ENCODE measurements around the gene KAZN.

The KAZN gene

DNA sequence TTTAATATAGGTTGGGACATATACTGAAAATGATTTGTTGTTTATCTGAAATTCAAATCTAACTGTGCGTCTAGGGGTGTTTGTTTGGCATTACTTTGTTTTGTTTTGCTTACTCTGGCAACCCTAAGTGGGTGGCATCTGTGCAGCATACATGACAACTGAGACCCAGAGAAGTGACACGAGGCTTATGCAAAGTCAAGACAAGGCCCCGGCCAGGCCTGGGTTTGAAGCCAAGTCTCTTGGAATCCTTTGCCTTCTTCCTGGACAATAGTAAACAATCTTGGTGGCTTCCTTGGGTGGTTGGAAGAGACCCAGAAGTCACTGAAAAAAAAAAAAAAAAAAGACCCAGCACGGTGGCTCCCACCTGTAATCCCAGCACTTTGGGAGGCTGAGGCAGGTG is 357.5 kb downstream of the KAZN start (continued):
- no peak for TF ChIP-seq ZIC2 (tag by site-specific recombination; IDR thresholded peaks at IDR 0.05)
- TF ChIP-seq, protein P1, sequence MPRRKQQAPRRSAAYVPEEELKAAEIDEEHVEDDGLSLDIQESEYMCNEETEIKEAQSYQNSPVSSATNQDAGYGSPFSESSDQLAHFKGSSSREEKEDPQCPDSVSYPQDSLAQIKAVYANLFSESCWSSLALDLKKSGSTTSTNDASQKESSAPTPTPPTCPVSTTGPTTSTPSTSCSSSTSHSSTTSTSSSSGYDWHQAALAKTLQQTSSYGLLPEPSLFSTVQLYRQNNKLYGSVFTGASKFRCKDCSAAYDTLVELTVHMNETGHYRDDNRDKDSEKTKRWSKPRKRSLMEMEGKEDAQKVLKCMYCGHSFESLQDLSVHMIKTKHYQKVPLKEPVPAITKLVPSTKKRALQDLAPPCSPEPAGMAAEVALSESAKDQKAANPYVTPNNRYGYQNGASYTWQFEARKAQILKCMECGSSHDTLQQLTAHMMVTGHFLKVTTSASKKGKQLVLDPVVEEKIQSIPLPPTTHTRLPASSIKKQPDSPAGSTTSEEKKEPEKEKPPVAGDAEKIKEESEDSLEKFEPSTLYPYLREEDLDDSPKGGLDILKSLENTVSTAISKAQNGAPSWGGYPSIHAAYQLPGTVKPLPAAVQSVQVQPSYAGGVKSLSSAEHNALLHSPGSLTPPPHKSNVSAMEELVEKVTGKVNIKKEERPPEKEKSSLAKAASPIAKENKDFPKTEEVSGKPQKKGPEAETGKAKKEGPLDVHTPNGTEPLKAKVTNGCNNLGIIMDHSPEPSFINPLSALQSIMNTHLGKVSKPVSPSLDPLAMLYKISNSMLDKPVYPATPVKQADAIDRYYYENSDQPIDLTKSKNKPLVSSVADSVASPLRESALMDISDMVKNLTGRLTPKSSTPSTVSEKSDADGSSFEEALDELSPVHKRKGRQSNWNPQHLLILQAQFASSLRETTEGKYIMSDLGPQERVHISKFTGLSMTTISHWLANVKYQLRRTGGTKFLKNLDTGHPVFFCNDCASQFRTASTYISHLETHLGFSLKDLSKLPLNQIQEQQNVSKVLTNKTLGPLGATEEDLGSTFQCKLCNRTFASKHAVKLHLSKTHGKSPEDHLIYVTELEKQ (tag by site-specific recombination; IDR thresholded peaks at IDR 0.05; ENCODE audit: borderline replicate concordance): no peak

DNA sequence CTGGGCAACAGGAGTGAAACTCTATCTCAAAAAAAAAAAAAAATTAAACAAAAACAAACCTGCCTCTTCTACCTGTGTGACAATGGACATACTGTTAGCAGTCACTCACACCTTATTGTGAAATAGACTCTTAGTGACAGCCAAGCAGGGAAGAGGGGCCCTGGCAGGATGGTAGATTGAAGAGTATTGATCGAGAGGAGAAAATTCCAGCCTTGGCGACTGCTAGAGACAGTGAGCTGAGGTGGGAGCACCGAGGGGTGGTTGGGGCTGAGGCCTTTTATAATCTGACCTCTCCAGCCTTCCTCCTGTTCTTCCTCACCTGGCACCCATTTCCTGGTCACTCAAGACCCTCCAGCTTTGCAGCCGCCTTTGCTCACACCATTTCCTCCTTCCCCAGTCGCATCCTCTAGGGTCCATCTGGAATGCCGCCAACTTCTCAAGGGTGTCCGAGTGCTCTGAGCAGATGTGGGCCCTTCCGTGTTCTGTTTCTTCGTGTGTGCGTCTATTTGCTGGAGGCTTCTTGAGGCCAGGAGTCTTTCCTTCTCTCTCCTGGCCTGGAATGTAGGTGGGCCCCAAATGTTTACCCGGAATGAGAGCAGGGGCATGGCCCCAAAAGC is 358.2 kb downstream of the KAZN start:
- Histone ChIP-seq H3K9me3 (ENCODE audit: control insufficient read depth, insufficient read depth, low read depth, low read length) (no peaks in the 10 kb centered on the region), H3K27ac (ENCODE audit: extremely low read depth, low read depth, low read length) (no peak overlapping the region), H3K36me3 (ENCODE audit: control insufficient read depth in 2 of 2, insufficient read depth in 1 of 2, low read length in 2 of 2) (peaks cover 0 to 39% of the 10 kb centered on the region in 2 experiments; a peak in 1 of 3 replicates), H3K4me1 (ENCODE audit: control insufficient read depth, insufficient read depth, low read length) (no peaks in the 10 kb centered on the region), H3K4me3 (ENCODE audit: low read depth, low read length) (no peak overlapping the region)
- ChIA-PET CTCF (interaction anchor here (0.5 kb wide), 1 partner anchor 9 kb away, joined by 3 read pairs; no protein-coding TSS in a partner anchor), POLR2A (interaction anchor here (0.6 kb wide), 1 partner anchor 203 kb away, joined by 3 read pairs; no protein-coding TSS in a partner anchor)
- TF ChIP-seq ZNF248 (tag by site-specific recombination; IDR thresholded peaks at IDR 0.05) (no peak), EGR2 (tag by site-specific recombination; IDR thresholded peaks at IDR 0.05; ENCODE audit: low read depth) (no peak), ZNF146 (tag by site-specific recombination; IDR thresholded peaks at IDR 0.05) (no peak), FEZF1 (tag by site-specific recombination; IDR thresholded peaks at IDR 0.05) (no peak), ZNF311 (tag by site-specific recombination; IDR thresholded peaks at IDR 0.05; ENCODE audit: borderline replicate concordance) (no peak), ZBTB17 (tag by site-specific recombination; IDR thresholded peaks at IDR 0.05) (no peak), ZNF514 (tag by site-specific recombination; IDR thresholded peaks at IDR 0.05) (no peak), RBAK (tag by site-specific recombination; IDR thresholded peaks at IDR 0.05) (no peak), ZNF707 (tag by site-specific recombination; IDR thresholded peaks at IDR 0.05) (no peak), MZF1 (tag by site-specific recombination; IDR thresholded peaks at IDR 0.05; ENCODE audit: borderline replicate concordance) (no peak), ZNF48 (tag by site-specific recombination; IDR thresholded peaks at IDR 0.05) (no peak), ZBTB7A (tag by site-specific recombination; IDR thresholded peaks at IDR 0.05; ENCODE audit: low read depth) (no peak)
- TF ChIP-seq, protein P2, sequence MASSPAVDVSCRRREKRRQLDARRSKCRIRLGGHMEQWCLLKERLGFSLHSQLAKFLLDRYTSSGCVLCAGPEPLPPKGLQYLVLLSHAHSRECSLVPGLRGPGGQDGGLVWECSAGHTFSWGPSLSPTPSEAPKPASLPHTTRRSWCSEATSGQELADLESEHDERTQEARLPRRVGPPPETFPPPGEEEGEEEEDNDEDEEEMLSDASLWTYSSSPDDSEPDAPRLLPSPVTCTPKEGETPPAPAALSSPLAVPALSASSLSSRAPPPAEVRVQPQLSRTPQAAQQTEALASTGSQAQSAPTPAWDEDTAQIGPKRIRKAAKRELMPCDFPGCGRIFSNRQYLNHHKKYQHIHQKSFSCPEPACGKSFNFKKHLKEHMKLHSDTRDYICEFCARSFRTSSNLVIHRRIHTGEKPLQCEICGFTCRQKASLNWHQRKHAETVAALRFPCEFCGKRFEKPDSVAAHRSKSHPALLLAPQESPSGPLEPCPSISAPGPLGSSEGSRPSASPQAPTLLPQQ (tag by site-specific recombination; IDR thresholded peaks at IDR 0.05): no peak
- TF ChIP-seq, protein P3, sequence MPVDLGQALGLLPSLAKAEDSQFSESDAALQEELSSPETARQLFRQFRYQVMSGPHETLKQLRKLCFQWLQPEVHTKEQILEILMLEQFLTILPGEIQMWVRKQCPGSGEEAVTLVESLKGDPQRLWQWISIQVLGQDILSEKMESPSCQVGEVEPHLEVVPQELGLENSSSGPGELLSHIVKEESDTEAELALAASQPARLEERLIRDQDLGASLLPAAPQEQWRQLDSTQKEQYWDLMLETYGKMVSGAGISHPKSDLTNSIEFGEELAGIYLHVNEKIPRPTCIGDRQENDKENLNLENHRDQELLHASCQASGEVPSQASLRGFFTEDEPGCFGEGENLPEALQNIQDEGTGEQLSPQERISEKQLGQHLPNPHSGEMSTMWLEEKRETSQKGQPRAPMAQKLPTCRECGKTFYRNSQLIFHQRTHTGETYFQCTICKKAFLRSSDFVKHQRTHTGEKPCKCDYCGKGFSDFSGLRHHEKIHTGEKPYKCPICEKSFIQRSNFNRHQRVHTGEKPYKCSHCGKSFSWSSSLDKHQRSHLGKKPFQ (tag by site-specific recombination; IDR thresholded peaks at IDR 0.05): no peak
- TF ChIP-seq, protein P4, sequence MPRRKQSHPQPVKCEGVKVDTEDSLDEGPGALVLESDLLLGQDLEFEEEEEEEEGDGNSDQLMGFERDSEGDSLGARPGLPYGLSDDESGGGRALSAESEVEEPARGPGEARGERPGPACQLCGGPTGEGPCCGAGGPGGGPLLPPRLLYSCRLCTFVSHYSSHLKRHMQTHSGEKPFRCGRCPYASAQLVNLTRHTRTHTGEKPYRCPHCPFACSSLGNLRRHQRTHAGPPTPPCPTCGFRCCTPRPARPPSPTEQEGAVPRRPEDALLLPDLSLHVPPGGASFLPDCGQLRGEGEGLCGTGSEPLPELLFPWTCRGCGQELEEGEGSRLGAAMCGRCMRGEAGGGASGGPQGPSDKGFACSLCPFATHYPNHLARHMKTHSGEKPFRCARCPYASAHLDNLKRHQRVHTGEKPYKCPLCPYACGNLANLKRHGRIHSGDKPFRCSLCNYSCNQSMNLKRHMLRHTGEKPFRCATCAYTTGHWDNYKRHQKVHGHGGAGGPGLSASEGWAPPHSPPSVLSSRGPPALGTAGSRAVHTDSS (tag by site-specific recombination; IDR thresholded peaks at IDR 0.05): no peak

Data from HEK293 (cell line).